B cell (primary cell): Measurements from ENCODE around the gene MSH3. TPM values are rescaled to one million over a fixed set of nuclear protein-coding genes. Genes with fewer than 3 reads are reported as not detected.

Experiments
- ATAC-seq: fragments of 200-7000 bp; cut with Tn5 transposase; one replicate; pipeline ENCODE4 v1.10.0; 2021; ENCODE audit warnings: low read depth, mild to moderate bottlenecking, moderate number of reproducible peaks, moderate library complexity
- CTCF ChIA-PET: fragments of 350-600 bp; sonication (Branson Sonifier 250); formaldehyde crosslinking; loops from one replicate; lab custom pipeline; 2021; ENCODE audit warnings: antibody characterized with exemption, inconsistent platforms; lab: Charles Lee
- POLR2A ChIA-PET: fragments of 350-600 bp; sonication (Branson Sonifier 250); formaldehyde crosslinking; loops from one replicate; lab custom pipeline; 2021; ENCODE audit warnings: antibody characterized with exemption; lab: Charles Lee
- DNase-seq: peaks from one replicate; pipeline ENCODE4 v3.0.0; 2013
- H2AFZ ChIP-seq: 2 replicates; pipeline ENCODE4 v1.6.1; 2012; ENCODE audit warnings: mild to moderate bottlenecking, low read depth, low read length; ENCODE audit not compliant: insufficient read depth, poor library complexity, severe bottlenecking
- H3K27ac ChIP-seq, 2 donors: 1 replicate in 1 of 2; 2 replicates in 1 of 2; pipeline ENCODE4 v1.5.1; 2012 to 2013; ENCODE audit warnings: low read length in 2 of 2, mild to moderate bottlenecking in 2 of 2, moderate library complexity in 1 of 2
- H3K27me3 ChIP-seq, 4 experiments: fragments of 200-600 bp in 1 of 4; sonication (generic) in 1 of 4; replicated peaks in 1 of 4; 1 replicate in 2 of 4; 2 replicates in 2 of 4; pipeline versions ENCODE4 v1.6.1 to v1.7.0; 2013 to 2016; ENCODE audit warnings: low read length in 3 of 4, mild to moderate bottlenecking in 2 of 4, mixed read lengths in 1 of 4, moderate library complexity in 1 of 4; ENCODE audit not compliant: insufficient read depth in 4 of 4, control insufficient read depth in 3 of 4; ENCODE audit errors: control extremely low read depth in 1 of 4
- H3K36me3 ChIP-seq, 2 experiments: replicated peaks in 1 of 2; 1 replicate in 1 of 2; 2 replicates in 1 of 2; pipeline versions ENCODE4 v1.6.1 to v1.7.1; 2013; ENCODE audit warnings: low read length in 1 of 2; ENCODE audit not compliant: insufficient read depth in 2 of 2, control insufficient read depth in 1 of 2; ENCODE audit errors: control extremely low read depth in 1 of 2, extremely low read depth in 1 of 2
- H3K4me1 ChIP-seq, 2 donors: fragments of 200-600 bp in 1 of 2; sonication (generic) in 1 of 2; 1 replicate in 1 of 2; 2 replicates in 1 of 2; pipeline versions ENCODE4 v1.5.1 to v1.6.1; 2013 to 2017; ENCODE audit warnings: low read length in 2 of 2; ENCODE audit not compliant: control insufficient read depth in 2 of 2, insufficient read depth in 2 of 2
- H3K4me2 ChIP-seq: replicated peaks from 2 replicates; pipeline ENCODE3; 2012; ENCODE audit warnings: mild to moderate bottlenecking, low read depth, low read length; ENCODE audit not compliant: poor library complexity, severe bottlenecking
- H3K4me3 ChIP-seq, 5 experiments: fragments of 200-600 bp in 1 of 5; sonication (generic) in 1 of 5; 1 replicate in 3 of 5; 2 replicates in 2 of 5; pipeline versions ENCODE4 v1.5.1 to v1.7.0; 2011 to 2016; ENCODE audit warnings: low read length in 4 of 5, mild to moderate bottlenecking in 4 of 5, low read depth in 2 of 5, control low read depth in 1 of 5, moderate library complexity in 1 of 5; ENCODE audit not compliant: insufficient read depth in 1 of 5; ENCODE audit errors: control extremely low read depth in 1 of 5, extremely low read depth in 1 of 5
- H3K79me2 ChIP-seq: fragments of 200-600 bp; sonication (generic); one replicate; pipeline ENCODE4 v1.6.0; 2016; ENCODE audit warnings: low read length; ENCODE audit not compliant: control insufficient read depth, insufficient read depth
- H3K9ac ChIP-seq: fragments of 200-600 bp; sonication (generic); 2 replicates; pipeline ENCODE4 v1.6.1; 2017; ENCODE audit warnings: mild to moderate bottlenecking, low read length, moderate library complexity
- H3K9me3 ChIP-seq, 3 donors: one replicate each; pipeline versions ENCODE4 v1.6.1 to v1.7.1; 2013; ENCODE audit warnings: low read length in 2 of 3; ENCODE audit not compliant: control insufficient read depth in 2 of 3, insufficient read depth in 1 of 3; ENCODE audit errors: control extremely low read depth in 1 of 3
- H4K20me1 ChIP-seq: 2 replicates; pipeline ENCODE4 v1.6.0; 2012; ENCODE audit warnings: mild to moderate bottlenecking, low read length; ENCODE audit not compliant: insufficient read depth, control insufficient read depth, poor library complexity, severe bottlenecking
- H3K27ac Mint-ChIP-seq: one replicate; pipeline ENCODE4 v1.8.0; 2021; ENCODE audit warnings: mixed read lengths
- H3K27me3 Mint-ChIP-seq: one replicate; pipeline ENCODE4 v1.8.0; 2021; ENCODE audit warnings: mixed read lengths
- H3K4me1 Mint-ChIP-seq: one replicate; pipeline ENCODE4 v1.8.0; 2021; ENCODE audit warnings: mixed read lengths
- H3K4me3 Mint-ChIP-seq: one replicate; pipeline ENCODE4 v1.8.0; 2021; ENCODE audit warnings: mixed read lengths
- H3K9me3 Mint-ChIP-seq: one replicate; pipeline ENCODE4 v1.8.0; 2022; ENCODE audit warnings: mixed read lengths; ENCODE audit not compliant: insufficient read depth
- EZH2 ChIP-seq: IDR thresholded peaks from 2 replicates; pipeline ENCODE4 v1.6.1; 2012; ENCODE audit warnings: borderline replicate concordance, low read depth, mild to moderate bottlenecking, moderate library complexity, low read length; ENCODE audit not compliant: insufficient read depth, poor library complexity, severe bottlenecking
- WGBS: methylation state at CpG from one replicate; pipeline ENCODE4 v1.1.5; 2013; ENCODE audit warnings: missing lambda C conversion rate; ENCODE audit not compliant: insufficient coverage; 5-methylcytosine and 5-hydroxymethylcytosine counted together
- intact Hi-C: fragments of 100-400 bp; cut with micrococcal nuclease; formaldehyde crosslinking; loops from one replicate; pipeline ENCODE4 v1.10.0; 2022
- polyA plus RNA-seq: library from polyadenylated mRNA; depleted of rRNA; stranded (reverse); fragments of >200 nt; gene quantifications from 2 replicates; pipeline ENCODE4 v1.2.3, GENCODE V29; 2012
- total RNA-seq, 2 donors: library from RNA; stranded (reverse); fragments of 120-200 nt in 1 of 2; gene quantifications; 1 replicate in 1 of 2; 2 replicates in 1 of 2; pipeline versions ENCODE4 v1.2.3 to v1.2.4, GENCODE V29; 2013 to 2022
- TF ChIP-seq, protein P1 (sequence below): fragments of 200-600 bp; IDR thresholded peaks from one replicate; pipeline ENCODE4 v1.8.0; 2022; ENCODE audit warnings: antibody characterized with exemption, mild to moderate bottlenecking

The MSH3 gene
- total and polyA plus RNA-seq, 2 donors (not counting 1 experiment from before 2014, with no cell fraction given), result 3.5 to 26.3 TPM

DNA sequence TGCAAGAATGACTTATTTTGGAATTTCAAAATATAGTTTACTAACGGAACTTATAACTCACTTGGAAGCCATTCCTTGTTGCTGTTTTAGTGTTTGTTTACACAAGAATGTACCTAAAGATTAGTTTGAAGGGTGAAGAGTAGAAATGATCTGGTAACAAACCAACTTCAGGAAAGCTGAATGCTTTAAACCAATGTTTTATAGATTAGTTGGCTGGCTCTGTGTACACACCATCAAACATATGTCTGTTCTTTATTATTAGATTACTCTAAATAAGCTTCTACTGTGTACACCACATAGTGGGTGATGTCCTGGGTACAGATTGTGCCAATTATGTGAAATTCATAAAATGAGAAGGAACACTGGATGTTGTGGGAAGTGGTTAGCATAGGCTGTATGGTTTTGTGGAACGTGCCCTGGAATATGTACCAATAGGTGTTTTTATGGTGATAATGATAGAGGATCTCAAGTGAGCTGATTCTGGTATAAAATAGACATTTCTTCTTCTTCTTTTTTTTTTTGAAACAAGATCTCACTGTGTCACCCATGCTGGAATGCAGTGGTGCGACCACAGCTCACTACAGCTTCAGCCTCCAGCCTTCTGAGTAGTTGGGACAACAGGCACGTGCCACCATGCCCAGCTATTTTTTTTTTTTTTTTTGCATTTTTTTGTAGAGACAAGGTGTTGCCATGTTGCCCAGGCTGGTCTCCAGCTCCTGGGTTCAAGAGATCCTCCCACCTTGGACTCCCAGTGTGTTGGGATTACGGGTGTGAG is 109.6 kb downstream of the MSH3 start:
- no CpG with 5 or more reads among the region's 5 CpGs for WGBS
- Histone ChIP-seq H4K20me1 (no peaks in the 10 kb centered on the region), H3K79me2 (no peaks in the 10 kb centered on the region), H2AFZ (no peak overlapping the region), H3K9ac (no peak overlapping the region), H3K27ac (no peak overlapping the region), H3K4me2 (no peak overlapping the region), H3K9me3 (no peaks in the 10 kb centered on the region), H3K4me3 (no peak overlapping the region), H3K27me3 (no peaks in the 10 kb centered on the region), H3K36me3 (peaks cover 3 to 5% of the 10 kb centered on the region in 2 experiments), H3K4me1 (no peaks in the 10 kb centered on the region)
- peaks cover 4% of the 10 kb centered on the region for H3K4me1 Mint-ChIP-seq
- ATAC-seq (no peak), DNase-seq (no peak)
- no peak overlapping the region for H3K4me3 Mint-ChIP-seq
- TF ChIP-seq, protein P1, sequence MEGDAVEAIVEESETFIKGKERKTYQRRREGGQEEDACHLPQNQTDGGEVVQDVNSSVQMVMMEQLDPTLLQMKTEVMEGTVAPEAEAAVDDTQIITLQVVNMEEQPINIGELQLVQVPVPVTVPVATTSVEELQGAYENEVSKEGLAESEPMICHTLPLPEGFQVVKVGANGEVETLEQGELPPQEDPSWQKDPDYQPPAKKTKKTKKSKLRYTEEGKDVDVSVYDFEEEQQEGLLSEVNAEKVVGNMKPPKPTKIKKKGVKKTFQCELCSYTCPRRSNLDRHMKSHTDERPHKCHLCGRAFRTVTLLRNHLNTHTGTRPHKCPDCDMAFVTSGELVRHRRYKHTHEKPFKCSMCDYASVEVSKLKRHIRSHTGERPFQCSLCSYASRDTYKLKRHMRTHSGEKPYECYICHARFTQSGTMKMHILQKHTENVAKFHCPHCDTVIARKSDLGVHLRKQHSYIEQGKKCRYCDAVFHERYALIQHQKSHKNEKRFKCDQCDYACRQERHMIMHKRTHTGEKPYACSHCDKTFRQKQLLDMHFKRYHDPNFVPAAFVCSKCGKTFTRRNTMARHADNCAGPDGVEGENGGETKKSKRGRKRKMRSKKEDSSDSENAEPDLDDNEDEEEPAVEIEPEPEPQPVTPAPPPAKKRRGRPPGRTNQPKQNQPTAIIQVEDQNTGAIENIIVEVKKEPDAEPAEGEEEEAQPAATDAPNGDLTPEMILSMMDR, result no peak
- no peak for TF ChIP-seq EZH2
- H3K9me3 Mint-ChIP-seq, result no peaks in the 10 kb centered on the region
- H3K27me3 Mint-ChIP-seq, result no peaks in the 10 kb centered on the region
- ChIA-PET POLR2A (interaction anchor here (0.6 kb wide), 1 partner anchor 23 kb away, joined by 6 read pairs; no protein-coding TSS in a partner anchor), CTCF (no interaction called here)
- no peak overlapping the region for H3K27ac Mint-ChIP-seq
- intact Hi-C loops, result no loop called here

DNA sequence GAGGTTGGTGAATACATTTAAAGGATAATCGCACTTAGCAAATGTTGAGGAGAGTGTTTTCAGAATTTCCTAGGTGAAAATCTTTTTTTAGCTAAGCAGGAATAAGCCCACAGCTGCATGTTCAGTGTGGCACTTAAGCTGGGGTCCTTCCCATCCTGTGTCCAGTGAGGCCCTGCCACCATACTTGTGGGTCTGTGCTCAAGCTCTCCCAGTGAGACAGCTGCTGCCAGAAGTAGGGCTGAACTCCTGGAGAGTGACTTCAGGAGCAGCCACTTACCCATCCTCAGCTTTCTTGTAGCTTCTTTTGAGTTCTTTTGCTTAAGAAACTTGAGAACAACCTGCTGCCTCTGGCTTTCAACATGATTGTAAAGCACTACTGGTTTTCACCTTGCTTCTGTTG is 110.3 kb downstream of the MSH3 start:
- no peak for DNase-seq
- TF ChIP-seq, protein P1, result no peak
- no peak for TF ChIP-seq EZH2
- Histone ChIP-seq H3K4me1 (no peaks in the 10 kb centered on the region), H3K9me3 (no peaks in the 10 kb centered on the region), H3K4me2 (no peak overlapping the region), H3K27ac (no peak overlapping the region), H3K4me3 (no peak overlapping the region), H2AFZ (no peak overlapping the region), H3K79me2 (no peaks in the 10 kb centered on the region), H4K20me1 (no peaks in the 10 kb centered on the region), H3K27me3 (no peaks in the 10 kb centered on the region), H3K36me3 (peaks cover 3 to 5% of the 10 kb centered on the region in 2 experiments), H3K9ac (no peak overlapping the region)
- intact Hi-C loops, result no loop called here
- ATAC-seq, result no peak
- Mint-ChIP-seq H3K27me3 (no peaks in the 10 kb centered on the region), H3K9me3 (no peaks in the 10 kb centered on the region), H3K4me3 (no peak overlapping the region), H3K4me1 (peaks cover 4% of the 10 kb centered on the region), H3K27ac (no peak overlapping the region)
- WGBS, result 89% methylated on average over 1 of the region's 1 CpG
- POLR2A ChIA-PET, result no interaction called here
- CTCF ChIA-PET, result no interaction called here
